HG02938 (cell line): ENCODE results near the gene USP2.

Experiments
- ATAC-seq: cut with Tn5 transposase; IDR thresholded peaks from one replicate; pipeline ENCODE4 v1.9.1; 2021; ENCODE audit warnings: mild to moderate bottlenecking, moderate library complexity; ENCODE audit not compliant: unreplicated experiment

The USP2 gene

DNA sequence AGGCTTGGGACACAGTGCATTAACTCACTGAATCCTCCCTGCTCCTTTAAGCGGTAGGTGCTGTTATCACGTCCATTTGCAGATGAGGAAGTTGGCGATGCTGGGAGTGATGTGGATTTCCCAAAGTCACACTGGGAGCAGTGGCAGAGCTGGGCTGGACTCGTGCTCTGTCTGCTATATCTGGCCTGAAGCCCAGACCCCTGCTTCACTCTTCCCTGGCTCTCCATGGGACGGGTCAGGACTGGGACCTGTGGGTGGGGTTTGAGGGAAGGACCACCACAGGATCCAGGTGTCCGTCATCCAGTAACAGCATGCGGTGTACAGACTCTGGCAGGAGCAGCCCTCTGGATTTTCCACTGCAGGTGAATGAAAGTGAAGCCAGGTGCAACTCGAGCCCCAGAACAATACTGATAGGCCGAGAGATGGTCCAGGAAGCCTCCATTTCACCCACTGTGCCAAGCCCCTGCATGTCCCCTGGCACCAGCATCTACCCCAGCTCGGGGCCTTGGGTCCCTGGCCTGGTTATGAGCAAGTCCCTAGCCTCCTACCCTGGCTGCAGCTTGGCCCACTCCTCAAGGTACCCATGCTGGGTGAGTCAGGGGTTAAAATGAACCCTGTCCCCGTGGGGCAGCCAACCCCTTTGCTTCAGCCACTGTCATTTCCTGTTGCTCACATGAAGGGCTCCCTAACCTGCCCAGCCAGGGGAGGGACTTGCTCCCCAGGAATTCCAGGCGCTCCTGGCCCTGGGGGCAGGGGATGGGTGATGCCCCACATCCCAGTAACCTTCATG lies 4.2 kb downstream of the USP2 start:
- no peak for ATAC-seq

DNA sequence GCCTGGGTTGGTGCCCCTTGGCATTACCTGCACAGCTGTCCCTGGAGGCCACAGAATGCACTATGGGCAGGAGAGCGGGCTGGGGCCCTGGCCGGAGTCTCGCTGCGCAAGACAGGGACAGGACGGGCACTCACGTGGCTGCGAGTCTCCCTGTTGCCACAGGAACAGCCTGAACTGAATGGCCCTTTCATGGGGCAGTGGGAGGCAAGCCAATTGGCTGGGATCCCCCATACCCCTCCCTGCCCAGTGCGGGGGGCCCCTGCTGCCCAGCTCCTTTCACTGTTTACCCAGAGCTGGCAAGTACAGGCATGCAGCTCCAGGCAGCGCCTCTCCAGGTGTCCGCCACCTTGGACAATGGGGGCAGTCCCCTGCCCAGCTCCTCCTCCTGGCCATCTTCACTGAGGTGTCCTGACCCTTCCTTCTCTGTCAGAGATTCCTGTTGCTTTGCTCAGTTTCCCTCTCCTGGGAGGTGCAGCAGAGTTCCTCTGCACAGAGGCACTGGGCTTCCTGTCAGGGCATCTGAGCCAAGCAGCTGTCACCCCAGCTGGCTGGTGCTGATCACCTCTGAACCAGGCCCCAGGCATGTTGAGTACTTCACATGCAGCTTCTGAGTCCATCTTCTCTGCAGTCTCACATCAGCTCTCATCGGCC lies 5.2 kb downstream of the USP2 start:
- ATAC-seq: no peak

DNA sequence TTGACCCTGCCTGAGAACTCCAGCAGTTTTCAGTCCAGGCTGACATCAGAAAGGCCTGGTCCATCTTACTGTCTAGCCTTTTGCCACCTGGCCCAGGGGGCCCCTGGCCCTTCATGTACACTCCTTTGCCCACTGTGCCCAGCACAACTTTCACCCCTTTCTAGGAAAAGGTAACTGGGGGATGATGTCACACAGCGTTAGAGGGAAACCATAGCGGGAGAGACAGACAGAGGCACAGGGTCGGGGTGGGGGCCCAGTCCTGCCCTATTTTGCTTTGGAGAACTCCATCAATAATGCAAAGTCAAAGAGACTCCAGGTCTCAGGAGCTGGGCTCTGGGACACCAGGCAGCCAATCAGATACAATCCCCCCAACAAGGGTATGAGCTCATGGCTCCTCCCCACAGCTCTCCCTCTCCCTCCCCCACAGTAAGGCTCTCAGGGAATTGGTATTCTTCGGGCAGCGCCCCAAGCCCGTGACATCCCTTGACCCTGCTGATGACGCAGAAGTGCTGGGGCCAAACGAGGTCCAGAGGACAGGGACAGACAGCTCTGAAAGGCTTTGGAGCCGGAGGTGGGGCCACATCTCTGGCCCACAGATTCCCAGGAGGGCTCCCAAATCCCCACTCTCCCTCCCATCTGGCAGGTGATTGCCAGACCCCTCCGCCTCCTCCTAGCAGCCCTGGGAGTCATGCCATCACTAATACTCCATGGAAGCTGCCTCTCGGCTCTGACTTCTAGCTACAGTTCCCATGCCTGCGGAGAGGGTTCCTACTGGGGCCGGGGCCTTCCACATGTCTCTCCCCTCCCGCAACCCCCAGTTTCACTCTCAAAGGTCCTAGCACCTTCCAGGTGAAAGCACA lies 5.9 kb downstream of the USP2 start:
- no peak for ATAC-seq

DNA sequence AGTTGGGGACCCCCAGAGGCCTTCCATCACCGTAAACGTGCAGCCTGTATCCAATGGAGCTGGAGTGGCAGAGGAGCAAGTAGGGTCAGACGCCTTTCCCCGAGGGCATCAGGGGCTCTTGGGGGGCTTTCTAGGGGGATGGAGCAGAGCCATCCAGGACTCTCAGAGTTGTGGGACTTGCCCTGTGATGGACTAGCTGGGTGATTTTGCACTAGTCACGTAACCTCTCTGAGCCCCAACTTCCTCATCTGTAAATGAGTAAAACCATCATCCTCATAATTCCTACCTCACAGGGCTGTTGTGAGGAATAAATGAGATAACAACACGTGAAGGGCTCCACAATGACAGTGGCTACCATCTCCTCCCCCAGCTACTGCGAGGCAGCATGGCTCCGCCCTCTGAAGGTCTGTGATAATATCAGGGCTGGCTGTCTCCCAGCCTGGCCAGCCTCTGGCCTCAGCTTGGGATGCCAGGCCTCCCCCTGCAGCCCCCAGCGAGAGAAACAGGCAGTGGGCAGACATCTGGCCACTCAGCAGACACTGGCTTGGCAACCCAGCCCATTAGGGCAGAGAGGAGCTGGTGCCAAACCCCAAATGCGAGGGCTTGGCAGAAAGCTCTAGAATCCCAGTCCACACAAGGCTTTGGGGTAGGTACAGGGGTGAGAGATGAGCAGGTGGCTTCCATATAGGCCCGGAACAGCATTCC lies 6.7 kb downstream of the USP2 start:
- no peak for ATAC-seq

DNA sequence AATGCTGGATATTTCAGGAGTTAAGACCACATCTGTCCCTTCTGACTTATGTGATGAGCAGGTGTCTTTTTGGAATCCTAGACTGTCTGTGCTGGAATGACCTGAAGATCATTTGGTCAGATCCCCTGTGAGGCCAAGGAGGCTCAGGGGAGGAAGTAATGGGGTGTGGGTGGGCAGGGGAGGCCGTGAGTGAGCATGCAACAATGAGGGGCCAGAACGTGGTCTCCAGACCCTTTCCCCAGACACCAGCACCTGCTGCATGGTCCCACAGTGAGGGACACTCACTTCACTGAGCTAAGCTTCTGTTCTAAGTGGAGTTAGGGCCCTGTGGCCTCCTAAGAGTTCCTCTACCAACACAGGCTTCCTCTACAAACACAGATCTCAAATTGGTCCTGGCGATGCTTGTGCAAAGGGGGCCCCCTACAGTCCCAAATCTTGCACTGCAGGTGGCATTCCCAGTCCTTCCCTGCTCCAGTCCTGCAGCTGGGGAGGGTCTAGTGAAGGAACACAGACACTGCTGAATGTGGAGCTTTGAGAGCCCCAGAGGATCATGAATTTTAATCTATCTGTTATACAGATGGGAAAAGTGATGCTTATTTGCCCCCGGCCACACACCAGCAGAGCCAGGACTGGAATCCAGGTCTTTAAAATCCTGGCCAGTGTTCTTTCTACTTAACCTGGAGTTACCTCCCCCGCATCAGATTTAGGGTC lies 7.4 kb downstream of the USP2 start:
- ATAC-seq: no peak

DNA sequence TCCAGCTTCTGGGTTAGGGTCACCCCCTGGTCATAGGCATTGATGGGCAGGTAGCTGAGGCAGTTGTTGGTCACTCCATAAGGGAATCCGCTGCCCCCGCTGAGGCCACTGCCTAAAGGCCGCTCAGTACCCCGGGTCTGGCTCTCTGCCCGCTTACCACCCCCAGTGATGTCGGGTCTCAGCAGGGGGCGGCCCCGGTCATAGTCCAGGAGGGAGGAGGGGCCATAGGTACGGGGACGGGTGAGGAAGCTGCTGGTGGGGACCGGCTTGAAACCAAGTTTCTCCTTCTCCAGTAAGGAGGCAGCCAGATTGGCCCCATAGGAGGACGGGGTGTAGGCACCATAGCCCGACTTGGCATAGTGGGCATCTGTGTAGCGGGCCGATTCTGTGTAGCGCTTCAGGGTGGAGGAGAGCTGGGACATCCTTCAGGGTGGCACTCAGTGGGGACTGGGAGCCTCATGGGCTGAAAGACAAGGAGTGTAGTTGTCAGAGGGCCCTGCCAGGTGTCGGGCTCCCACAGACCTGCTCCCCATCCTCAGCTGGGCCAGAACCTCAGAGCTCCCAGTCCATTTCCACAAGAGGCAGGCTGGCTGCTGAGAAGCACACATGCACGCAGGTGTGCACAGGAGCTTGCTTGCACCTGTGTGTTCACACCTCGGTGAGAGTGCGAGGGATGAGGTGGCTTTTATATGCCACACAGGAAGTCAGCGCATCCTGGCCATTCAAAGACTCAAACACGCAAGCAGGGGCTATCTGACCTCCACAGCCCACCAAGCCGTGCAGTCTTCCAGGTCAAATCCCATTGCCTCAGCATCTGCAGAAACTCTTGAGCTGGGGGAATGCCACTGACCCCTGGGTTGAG lies 8.2 kb downstream of the USP2 start:
- ATAC-seq: no peak

DNA sequence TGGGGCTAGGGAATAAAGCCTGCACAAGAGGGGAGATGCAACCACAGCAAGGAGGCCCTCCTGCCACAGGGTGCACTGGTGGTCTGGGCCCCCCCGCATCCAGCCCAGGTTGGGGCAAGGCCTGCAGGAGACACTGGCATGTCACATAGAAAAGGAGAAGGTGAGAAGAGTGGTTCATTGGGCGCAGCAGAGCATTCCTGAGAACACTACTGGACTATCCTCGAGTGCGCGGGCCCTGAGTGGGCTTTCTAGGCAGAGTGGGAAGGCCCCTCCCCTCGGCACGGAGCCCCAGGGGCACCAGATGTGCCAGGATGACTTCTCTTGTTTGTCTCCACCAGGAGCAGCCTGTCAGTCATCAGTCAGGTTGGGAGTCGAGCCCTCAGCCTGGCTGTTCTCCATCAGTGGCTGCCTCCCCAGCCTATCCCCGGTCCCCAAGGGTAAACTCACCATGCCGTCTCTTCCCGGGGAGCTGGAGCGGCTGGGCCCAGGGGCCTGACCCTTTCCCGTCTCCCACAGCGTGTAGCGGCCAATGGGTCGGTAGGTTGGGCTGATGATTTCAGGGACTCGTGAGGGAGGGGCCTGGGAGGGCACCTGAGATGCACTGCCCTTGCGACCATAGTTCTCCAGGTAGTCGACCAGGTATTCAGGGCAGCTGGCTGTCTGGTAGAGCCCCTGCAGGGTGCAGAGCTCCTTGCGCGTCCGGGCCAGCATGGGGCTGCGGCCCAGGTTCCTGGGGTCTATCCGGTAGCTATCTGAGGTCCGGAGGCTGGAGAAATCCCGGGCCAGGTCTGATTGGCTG lies 9.0 kb downstream of the USP2 start:
- ATAC-seq: no peak

DNA sequence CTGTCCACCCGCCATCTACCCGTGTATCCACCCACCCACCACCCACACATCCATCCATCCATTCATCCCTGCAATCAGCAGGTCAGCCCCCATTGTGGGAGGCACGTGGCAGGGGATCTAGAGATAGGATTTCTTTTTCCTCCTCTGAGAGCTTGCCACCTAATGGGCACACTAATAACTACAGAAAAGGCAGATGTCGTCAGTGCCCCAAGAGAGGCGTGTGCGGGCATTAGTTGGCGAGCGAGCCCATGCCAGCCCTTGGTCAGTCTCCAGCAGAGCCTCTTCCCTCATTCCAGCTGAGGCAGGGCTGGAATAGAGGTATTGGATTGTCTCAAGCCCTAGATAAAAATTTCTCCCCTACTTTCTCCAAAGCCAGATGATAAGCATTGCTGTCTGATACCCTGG lies 9.7 kb downstream of the USP2 start:
- no peak for ATAC-seq

DNA sequence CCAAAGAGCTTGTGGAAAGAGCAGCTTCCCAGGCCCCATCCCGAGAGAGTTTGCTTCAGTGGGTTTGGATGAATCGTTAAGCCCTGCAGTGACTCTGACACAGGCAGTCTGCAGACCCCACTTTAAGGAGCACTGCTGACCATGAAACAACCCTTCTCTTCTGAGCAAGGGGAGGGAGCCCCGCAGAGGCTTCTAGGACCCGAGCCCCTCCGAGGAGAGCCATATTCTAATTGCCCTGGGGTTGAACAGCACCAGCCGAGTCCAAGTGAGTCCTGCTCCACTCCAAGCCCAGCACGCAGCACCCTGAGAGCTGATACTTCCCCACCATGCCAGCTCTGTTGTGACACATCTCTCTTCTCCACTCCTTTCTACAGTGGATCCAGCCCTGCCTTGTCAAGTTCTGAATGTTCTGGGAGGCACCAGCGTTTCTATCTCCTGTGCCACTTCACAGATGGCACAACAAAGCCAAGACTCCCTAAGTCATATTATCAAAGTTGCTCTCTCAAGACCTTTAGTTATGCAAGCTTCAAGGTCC lies 10.4 kb downstream of the USP2 start:
- no peak for ATAC-seq

DNA sequence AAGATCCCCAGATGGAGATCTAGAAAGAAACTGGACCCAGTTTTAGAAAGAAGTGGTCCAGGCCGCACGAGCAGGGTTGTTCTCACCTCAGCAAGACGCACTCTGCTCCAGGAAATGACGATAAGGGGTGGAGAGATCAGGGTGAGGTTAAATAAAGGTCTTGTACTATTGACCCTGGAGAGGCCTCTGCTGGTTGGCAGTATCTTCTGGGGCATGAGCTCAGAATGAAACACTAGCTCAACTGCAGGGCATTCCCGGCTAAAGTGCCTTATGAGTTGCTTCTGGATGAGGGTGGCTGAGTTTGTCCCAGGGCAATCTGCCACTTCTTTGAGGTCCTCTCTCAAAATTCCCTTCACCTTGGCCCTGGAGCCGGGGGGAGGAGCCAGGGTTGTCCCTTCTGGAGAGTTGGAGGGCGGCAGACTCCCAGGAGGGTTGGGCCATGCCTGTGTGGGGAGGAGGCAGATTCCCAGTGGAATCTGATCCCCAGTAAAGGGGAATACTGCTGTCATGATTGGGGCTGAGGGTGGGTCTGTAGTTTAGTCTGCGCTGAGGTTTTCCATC lies 10.9 kb downstream of the USP2 start:
- ATAC-seq: no peak

DNA sequence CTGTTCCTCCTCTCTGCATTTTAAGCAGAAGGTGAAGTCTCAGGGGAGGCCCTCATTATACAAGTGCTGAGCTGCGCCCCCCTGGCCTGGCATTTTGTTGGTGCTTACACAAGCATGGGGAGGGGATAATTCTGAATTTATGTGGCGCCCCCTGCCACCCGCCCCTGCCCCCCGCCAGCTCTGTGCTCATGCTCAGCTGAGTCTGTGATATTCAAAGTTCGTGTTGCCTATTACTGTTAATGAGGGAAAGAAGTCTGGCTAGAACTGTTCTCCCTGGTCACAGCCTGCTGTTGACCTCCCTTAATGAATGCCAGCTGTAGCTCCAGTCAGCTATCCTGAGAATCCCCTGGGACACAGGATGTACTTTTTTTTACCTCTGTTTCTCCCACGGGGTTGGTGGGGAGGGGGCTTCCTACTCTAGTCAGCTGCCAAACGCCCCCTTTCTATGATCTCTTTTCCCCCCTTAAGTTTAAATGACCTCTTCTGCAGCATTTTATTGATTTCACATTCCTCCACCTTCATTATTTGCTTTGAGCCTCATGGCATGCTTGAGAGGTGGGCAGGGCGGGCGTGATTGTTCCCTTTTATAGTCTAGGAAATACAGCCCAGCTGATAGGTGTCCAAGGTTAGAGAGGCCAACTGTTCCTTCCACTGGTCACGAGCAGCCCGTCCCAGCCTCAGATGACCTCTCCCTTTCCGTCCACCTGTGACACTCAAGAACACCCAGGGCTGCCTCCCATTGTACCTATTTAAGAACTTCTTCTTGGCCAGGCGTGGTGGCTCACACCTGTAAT lies 12.2 kb downstream of the USP2 start:
- ATAC-seq: no peak

DNA sequence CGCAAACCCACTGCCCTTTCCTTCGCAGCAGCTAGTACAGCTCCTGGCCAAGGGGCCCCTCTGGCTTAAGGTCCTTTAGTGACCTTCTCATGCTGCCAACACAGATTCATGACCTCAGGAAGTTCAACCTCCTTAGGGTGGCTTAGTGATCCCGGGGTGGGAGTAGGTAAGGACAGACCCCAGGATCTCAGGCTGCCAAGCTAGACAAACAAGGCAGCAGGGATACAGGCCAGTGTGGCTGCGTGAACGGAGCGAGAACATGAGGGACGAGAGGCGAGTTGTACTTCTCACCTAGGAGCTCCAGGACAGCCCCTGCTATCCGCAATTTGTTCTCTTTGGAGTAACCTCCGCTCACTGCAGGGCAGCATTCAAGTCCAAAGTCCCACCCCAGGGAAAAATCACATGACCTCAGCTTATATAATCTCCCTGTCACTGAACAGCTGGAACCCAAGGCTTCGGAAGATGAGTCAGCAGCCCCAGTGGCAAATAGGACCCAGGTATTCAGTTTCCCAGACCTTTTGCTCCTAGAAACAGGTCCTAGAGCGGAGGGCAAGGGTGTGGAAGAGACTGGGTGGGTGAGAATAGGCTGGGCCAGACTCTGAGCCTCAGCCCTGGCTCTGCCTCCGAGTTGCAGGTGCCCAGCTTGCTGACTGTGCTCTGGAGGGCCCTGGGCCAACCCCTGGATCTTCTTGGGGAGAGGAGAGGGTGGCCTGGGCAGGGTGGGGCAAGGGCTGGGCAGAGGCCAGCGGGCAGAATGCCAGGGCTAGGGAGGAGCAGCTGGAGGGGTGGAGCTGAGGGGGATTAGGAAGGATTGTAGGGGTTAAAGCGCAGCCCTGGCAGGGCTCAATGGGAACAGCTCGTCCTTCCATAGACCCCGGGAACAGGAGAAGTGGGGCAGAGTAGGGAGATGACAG lies 13.1 kb downstream of the USP2 start:
- no peak for ATAC-seq

DNA sequence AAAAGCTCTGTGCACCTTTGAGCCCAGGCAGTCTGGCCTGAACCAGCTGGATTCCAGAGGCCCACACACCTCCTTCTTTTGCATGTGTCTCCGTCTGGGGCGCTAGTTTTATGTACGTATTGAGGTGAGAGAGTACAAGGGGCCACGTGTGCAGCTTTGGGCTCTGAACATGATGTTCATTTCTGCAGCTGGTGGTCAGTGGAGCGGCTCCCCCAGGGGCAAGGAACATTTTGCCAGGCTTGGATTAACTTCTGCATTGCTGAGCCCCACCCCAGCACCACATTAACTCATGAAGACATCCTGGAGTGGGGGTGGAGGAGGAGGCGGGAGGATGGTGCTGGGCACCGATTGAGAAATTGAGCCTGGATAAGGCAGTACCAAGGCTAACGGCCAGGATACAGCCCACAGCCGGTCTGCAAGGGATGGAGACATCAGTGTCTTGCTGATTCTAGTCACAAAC lies 13.8 kb downstream of the USP2 start:
- no peak for ATAC-seq

DNA sequence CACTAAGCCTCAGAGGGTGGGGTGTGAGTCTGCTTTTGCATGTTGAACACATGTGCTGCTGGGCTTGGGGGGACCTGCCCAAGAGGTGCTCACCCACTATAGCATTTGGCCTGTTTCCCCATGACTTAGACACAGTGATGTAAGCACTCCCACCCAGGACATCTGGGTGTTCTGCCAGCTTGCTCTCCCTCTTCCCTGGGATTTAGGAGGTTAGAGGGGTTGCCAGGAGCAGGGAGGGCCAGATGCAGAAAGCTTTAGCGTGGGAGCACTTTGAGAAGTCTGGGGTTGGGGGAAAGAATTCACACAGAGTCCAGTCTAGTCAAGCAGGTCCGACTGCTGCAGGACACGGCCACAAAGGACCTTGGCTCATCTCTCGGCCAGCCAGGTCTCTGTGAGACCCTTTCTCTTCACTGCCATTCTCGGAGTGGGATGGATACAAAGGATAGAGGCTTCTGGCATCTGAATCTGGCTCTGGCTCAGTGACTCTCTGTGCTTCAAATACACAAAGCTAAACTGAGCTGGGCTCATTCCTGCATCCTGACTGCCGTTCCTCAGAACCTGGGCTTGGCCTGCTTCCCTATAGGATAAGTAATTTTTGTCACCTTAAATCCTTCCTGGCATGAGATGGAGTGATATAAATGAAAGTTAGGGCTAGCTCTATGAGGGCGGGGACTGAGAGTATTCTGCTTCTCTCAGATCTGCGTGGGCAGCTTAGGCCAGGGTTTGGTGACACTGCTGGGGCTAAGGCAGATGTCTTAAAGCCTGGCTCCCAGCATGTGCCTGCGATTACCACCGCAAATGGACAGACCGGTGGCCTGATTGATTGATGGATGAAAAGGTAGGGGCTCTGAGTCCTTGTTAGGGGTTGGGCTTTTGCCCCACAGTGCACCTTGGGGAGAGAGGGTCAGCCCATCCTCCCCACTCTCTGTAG lies 14.5 kb downstream of the USP2 start:
- no peak for ATAC-seq

DNA sequence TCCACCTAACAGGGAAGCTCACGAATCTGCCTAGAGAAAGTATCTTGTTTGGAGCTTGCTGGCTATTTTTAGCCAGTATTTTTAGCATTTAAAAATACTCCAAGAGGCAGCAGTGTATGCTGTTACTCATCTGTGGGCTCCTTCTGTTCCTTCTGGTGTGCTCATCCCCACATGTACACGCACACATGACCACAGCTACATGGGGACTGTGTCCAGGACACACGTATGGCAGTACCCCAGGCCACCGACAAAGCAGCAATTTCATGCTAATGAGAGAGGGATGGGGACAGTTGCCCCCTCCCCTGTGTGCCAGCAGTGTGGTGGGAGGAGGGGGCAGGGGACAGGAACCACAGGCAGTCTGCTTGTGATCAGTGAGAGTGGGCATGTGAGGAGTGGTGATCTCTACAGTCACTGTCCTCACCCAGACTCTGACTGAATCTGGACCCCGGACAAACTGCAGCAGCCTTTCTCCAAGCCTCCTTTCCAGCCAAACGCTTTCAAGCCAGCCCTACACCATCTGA lies 16.4 kb downstream of the USP2 start:
- ATAC-seq: no peak
